Measurements from ENCODE around the gene NOS1AP.
"Not testable (repeated sequence)": the region's sequence is repeated elsewhere in the genome, so short reads cannot be mapped to it uniquely, and the experiment has no call there.

Gene NOS1AP

DNA sequence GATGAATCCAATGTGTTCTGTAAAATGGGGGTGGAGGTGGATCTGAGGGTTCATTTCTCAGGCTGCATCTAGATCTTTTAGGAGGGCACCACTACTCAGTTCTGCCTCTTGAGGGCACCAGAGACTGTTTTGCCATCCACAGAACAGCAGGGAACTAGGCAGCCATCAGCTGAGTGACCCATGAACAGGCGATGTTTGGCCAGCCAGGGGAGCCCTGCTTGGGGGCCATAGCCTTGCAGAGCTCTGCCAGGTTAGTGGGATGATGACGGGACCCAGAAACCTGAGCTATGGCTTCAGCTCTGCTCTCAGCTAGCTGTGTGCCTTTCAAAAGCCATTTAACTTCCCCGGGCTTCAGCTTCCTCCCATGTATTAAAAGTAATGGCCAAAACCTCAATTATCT is 13.4 kb upstream of the NOS1AP start:
- DNase-seq (ENCODE audit: low spot score): no peak
- TF ChIP-seq, protein P1, sequence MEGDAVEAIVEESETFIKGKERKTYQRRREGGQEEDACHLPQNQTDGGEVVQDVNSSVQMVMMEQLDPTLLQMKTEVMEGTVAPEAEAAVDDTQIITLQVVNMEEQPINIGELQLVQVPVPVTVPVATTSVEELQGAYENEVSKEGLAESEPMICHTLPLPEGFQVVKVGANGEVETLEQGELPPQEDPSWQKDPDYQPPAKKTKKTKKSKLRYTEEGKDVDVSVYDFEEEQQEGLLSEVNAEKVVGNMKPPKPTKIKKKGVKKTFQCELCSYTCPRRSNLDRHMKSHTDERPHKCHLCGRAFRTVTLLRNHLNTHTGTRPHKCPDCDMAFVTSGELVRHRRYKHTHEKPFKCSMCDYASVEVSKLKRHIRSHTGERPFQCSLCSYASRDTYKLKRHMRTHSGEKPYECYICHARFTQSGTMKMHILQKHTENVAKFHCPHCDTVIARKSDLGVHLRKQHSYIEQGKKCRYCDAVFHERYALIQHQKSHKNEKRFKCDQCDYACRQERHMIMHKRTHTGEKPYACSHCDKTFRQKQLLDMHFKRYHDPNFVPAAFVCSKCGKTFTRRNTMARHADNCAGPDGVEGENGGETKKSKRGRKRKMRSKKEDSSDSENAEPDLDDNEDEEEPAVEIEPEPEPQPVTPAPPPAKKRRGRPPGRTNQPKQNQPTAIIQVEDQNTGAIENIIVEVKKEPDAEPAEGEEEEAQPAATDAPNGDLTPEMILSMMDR (IDR thresholded peaks at IDR 0.05): peak; percentile 92
- H3K4me3 ChIP-seq: no peak overlapping the region
- H3K27ac ChIP-seq: no peak overlapping the region

DNA sequence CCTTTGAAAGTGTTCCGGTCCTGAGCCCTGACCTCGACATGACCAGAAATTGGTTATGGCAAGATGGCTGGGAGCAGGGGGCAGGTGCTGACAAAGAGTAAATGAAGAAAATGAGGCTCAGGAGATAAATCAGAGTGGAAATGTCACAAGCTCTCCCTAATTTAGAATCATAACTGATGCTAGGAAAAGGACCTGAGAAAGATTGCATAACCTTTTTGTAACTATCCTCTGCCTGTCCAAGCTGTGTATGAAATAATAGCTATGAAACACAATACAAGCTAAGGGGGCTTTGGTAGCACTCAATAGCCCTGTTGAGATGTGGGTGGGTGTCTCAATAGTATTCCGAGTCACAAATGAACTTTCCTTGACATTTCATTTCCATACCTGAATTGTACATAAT is 12.9 kb upstream of the NOS1AP start:
- H3K27ac ChIP-seq: no peak overlapping the region
- H3K4me3 ChIP-seq: no peak overlapping the region
- DNase-seq (ENCODE audit: low spot score): no peak

DNA sequence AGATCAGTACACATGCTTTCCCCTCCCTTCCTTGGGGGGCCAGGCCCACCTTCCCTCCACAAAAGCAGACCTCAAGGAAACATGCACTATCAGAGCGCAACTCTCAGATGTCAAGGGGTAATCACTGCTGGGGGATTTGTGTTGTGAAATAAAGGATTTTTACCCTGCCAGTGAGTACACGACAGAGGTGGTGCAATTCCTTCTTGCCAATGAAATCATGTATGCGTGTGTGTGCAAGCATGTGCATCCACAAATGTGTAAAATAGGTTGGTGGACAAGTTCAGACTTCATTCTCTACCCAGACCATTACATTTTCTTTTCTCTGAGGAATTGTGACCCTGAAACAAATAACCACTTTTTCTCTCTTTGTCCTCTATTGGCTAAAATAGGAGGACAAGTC is 9.8 kb upstream of the NOS1AP start:
- H3K4me3 ChIP-seq: no peak overlapping the region
- TF ChIP-seq, protein P1 (IDR thresholded peaks at IDR 0.05): no peak
- no peak overlapping the region for H3K27ac ChIP-seq
- no peak for DNase-seq (ENCODE audit: low spot score)

More for the DNA sequence above, 12.9 kb upstream of the NOS1AP start:
- TF ChIP-seq, protein P1 (IDR thresholded peaks at IDR 0.05): no peak

DNA sequence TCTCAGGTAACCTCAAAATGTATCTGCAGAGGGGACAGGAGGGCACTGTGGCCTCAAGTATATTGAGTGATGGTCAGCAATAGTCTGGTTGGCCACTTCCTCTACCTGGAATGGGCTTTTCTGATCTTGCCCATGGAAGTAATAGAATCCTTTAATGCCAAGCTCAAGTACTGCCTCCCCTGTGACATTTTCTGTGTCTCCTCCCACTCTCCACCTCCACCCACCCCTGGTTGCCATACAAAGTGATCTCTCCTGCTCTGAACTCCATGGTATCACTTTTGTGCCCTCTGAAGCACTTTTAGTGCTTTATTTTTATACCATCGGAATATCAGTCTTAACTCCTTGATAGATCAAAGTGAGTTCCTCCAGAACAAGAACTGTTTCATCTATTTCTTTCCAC is 9.2 kb upstream of the NOS1AP start:
- TF ChIP-seq, protein P1 (IDR thresholded peaks at IDR 0.05): no peak
- no peak overlapping the region for H3K4me3 ChIP-seq
- no peak for DNase-seq (ENCODE audit: low spot score)
- no peak overlapping the region for H3K27ac ChIP-seq

DNA sequence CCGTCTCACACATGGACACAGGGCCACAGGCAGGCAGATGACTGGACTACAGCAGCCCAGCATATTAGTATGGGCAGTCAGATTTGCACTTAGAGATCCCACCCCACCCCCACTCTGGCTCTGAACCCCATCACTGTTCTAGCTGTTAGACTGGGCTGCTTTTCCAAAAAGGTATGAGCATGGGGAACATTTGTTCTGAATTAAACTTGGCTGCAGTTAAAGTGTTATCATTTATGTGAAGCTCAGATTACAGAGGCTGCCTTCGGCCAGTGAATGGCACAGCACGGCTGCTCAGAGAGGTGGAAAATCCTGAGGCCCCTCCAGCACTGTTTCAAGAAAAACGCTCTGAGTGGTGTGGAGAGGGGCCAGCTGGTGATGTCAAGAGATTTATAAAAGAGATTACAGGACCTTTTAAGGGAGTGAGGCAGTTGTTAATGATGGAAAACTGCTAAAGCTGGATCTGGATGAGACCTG is 6.9 kb upstream of the NOS1AP start:
- DNase-seq (ENCODE audit: low spot score): no peak
- H3K27ac ChIP-seq: no peak overlapping the region
- TF ChIP-seq, protein P1 (IDR thresholded peaks at IDR 0.05): no peak
- no peak overlapping the region for H3K4me3 ChIP-seq

DNA sequence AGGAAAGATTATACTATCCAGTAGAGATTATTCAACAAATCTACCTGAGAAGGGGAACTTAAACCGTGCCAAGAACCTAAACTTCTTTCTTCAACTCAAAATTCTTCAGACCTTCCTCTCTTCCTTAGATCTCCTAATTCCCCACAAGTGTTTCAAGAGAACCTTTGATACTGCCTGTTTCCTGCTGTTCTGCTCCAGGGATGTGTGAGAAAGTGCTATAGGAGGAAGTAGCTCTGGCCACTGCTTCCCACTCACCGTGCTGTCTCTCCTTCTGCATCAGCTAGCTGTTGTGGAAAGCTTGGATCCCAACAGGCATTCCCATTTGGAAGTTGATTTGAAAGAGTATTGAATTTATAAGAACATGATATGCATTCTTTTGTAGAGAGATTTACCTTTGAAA is 4.5 kb upstream of the NOS1AP start:
- TF ChIP-seq, protein P1 (IDR thresholded peaks at IDR 0.05): no peak
- no peak overlapping the region for H3K4me3 ChIP-seq
- H3K27ac ChIP-seq: no peak overlapping the region
- no peak for DNase-seq (ENCODE audit: low spot score)

DNA sequence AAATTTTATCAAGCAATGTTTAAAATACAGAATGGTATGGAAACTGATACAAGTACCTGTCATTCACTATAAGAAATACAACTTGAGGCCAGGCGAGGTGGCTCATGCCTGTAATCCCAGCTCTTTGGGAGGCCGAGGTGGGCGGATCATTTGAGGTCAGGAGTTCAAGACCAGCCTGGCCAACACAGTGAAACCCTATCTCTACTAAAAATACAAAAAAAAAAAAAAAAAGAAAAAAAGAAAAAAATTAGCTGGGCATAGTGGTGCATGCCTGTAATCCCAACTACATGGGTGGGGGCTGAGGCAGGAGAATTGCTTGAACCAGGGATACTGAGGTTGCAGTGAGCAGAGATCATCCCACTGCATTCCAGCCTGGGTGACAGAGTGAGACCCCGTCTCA is 2.7 kb upstream of the NOS1AP start:
- not testable (repeated sequence) for H3K4me3 ChIP-seq; DNase-seq (ENCODE audit: low spot score); H3K27ac ChIP-seq

DNA sequence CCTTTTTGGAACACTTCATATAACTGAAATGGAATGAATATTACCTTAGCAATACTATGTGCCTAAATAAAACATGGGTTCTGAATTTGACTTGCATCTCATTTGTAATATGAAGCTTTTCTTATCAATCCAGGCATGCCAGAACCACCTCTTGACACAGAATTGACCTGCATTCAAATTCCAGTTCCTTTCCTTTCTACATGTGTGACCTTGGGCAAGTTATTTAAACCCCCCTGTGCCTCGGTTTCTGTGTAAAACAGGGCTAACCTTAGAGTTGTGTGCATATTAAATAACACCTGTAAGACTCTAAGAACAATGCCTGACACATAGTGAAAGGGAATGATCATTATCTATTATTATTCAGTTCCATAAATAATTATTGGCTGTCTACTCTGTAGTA is 2.0 kb upstream of the NOS1AP start:
- Histone ChIP-seq H3K4me3 (no peak overlapping the region), H3K27ac (no peak overlapping the region)
- TF ChIP-seq, protein P1 (IDR thresholded peaks at IDR 0.05): no peak
- no peak for DNase-seq (ENCODE audit: low spot score)

Measured in coronary artery (tissue), 2 donors.